Measurements from ENCODE around the gene COG3.

- no peak for TF ChIP-seq CTCF (IDR thresholded peaks at IDR 0.05)
- no peak for TF ChIP-seq POLR2A (IDR thresholded peaks at IDR 0.05)
Measured at GRCh38 chr13:45454204-45454603, 10.5 kb upstream of the COG3 start.
